AG09319 (cell line): ENCODE data around the gene PRKAG2.

Experiments
- DNase-seq: peaks from one replicate; pipeline ENCODE4 v3.0.0-alpha.2; 2010; ENCODE audit warnings: low read depth; ENCODE audit errors: extremely low read depth
- CTCF ChIP-seq: IDR thresholded peaks from 2 replicates; pipeline ENCODE4 v1.5.1; 2011; ENCODE audit warnings: low read depth, mild to moderate bottlenecking, inconsistent platforms, low read length, moderate library complexity

Gene PRKAG2

GRCh38 chr7:151690606-151691005 is 186.3 kb downstream of the PRKAG2 start:
- TF ChIP-seq CTCF: no peak
- DNase-seq: no peak

- TF ChIP-seq CTCF: no peak
- no peak for DNase-seq
These were observed 187.5 kb downstream of the PRKAG2 start for GRCh38 chr7:151689196-151689971.

GRCh38 chr7:151688236-151688780 is 188.6 kb downstream of the PRKAG2 start:
- no peak for DNase-seq
- no peak for TF ChIP-seq CTCF

GRCh38 chr7:151687523-151688235 is 189.2 kb downstream of the PRKAG2 start:
- DNase-seq: peak; percentile 76
- TF ChIP-seq CTCF: no peak

- DNase-seq: no peak
- TF ChIP-seq CTCF: no peak
These were observed 190.1 kb downstream of the PRKAG2 start for GRCh38 chr7:151686826-151687225.

GRCh38 chr7:151686016-151686766 is 190.7 kb downstream of the PRKAG2 start:
- DNase-seq: no peak
- TF ChIP-seq CTCF: no peak
